B cell (primary cell): ENCODE results near the gene CCDC88C. TPM values are rescaled to one million over a fixed set of nuclear protein-coding genes. Genes with fewer than 3 reads are reported as not detected.
A peak's percentile ranks its signal among the peaks of the same experiment; 100 is the strongest.

Source experiments
- ATAC-seq: fragments of 200-7000 bp; cut with Tn5 transposase; one replicate; pipeline ENCODE4 v1.10.0; 2021; ENCODE audit warnings: low read depth, mild to moderate bottlenecking, moderate number of reproducible peaks, moderate library complexity
- CTCF ChIA-PET: fragments of 350-600 bp; sonication (Branson Sonifier 250); formaldehyde crosslinking; loops from one replicate; lab custom pipeline; 2021; ENCODE audit warnings: antibody characterized with exemption, inconsistent platforms; lab: Charles Lee
- POLR2A ChIA-PET: fragments of 350-600 bp; sonication (Branson Sonifier 250); formaldehyde crosslinking; loops from one replicate; lab custom pipeline; 2021; ENCODE audit warnings: antibody characterized with exemption; lab: Charles Lee
- DNase-seq: peaks from one replicate; pipeline ENCODE4 v3.0.0; 2013
- H2AFZ ChIP-seq: 2 replicates; pipeline ENCODE4 v1.6.1; 2012; ENCODE audit warnings: mild to moderate bottlenecking, low read depth, low read length; ENCODE audit not compliant: insufficient read depth, poor library complexity, severe bottlenecking
- H3K27ac ChIP-seq, 2 donors: 1 replicate in 1 of 2; 2 replicates in 1 of 2; pipeline ENCODE4 v1.5.1; 2012 to 2013; ENCODE audit warnings: low read length in 2 of 2, mild to moderate bottlenecking in 2 of 2, moderate library complexity in 1 of 2
- H3K27me3 ChIP-seq, 4 experiments: fragments of 200-600 bp in 1 of 4; sonication (generic) in 1 of 4; replicated peaks in 1 of 4; 1 replicate in 2 of 4; 2 replicates in 2 of 4; pipeline versions ENCODE4 v1.6.1 to v1.7.0; 2013 to 2016; ENCODE audit warnings: low read length in 3 of 4, mild to moderate bottlenecking in 2 of 4, mixed read lengths in 1 of 4, moderate library complexity in 1 of 4; ENCODE audit not compliant: insufficient read depth in 4 of 4, control insufficient read depth in 3 of 4; ENCODE audit errors: control extremely low read depth in 1 of 4
- H3K36me3 ChIP-seq, 2 experiments: replicated peaks in 1 of 2; 1 replicate in 1 of 2; 2 replicates in 1 of 2; pipeline versions ENCODE4 v1.6.1 to v1.7.1; 2013; ENCODE audit warnings: low read length in 1 of 2; ENCODE audit not compliant: insufficient read depth in 2 of 2, control insufficient read depth in 1 of 2; ENCODE audit errors: control extremely low read depth in 1 of 2, extremely low read depth in 1 of 2
- H3K4me1 ChIP-seq, 2 donors: fragments of 200-600 bp in 1 of 2; sonication (generic) in 1 of 2; 1 replicate in 1 of 2; 2 replicates in 1 of 2; pipeline versions ENCODE4 v1.5.1 to v1.6.1; 2013 to 2017; ENCODE audit warnings: low read length in 2 of 2; ENCODE audit not compliant: control insufficient read depth in 2 of 2, insufficient read depth in 2 of 2
- H3K4me2 ChIP-seq: replicated peaks from 2 replicates; pipeline ENCODE3; 2012; ENCODE audit warnings: mild to moderate bottlenecking, low read depth, low read length; ENCODE audit not compliant: poor library complexity, severe bottlenecking
- H3K4me3 ChIP-seq, 5 experiments: fragments of 200-600 bp in 1 of 5; sonication (generic) in 1 of 5; 1 replicate in 3 of 5; 2 replicates in 2 of 5; pipeline versions ENCODE4 v1.5.1 to v1.7.0; 2011 to 2016; ENCODE audit warnings: low read length in 4 of 5, mild to moderate bottlenecking in 4 of 5, low read depth in 2 of 5, control low read depth in 1 of 5, moderate library complexity in 1 of 5; ENCODE audit not compliant: insufficient read depth in 1 of 5; ENCODE audit errors: control extremely low read depth in 1 of 5, extremely low read depth in 1 of 5
- H3K79me2 ChIP-seq: fragments of 200-600 bp; sonication (generic); one replicate; pipeline ENCODE4 v1.6.0; 2016; ENCODE audit warnings: low read length; ENCODE audit not compliant: control insufficient read depth, insufficient read depth
- H3K9ac ChIP-seq: fragments of 200-600 bp; sonication (generic); 2 replicates; pipeline ENCODE4 v1.6.1; 2017; ENCODE audit warnings: mild to moderate bottlenecking, low read length, moderate library complexity
- H3K9me3 ChIP-seq, 3 donors: one replicate each; pipeline versions ENCODE4 v1.6.1 to v1.7.1; 2013; ENCODE audit warnings: low read length in 2 of 3; ENCODE audit not compliant: control insufficient read depth in 2 of 3, insufficient read depth in 1 of 3; ENCODE audit errors: control extremely low read depth in 1 of 3
- H4K20me1 ChIP-seq: 2 replicates; pipeline ENCODE4 v1.6.0; 2012; ENCODE audit warnings: mild to moderate bottlenecking, low read length; ENCODE audit not compliant: insufficient read depth, control insufficient read depth, poor library complexity, severe bottlenecking
- H3K27ac Mint-ChIP-seq: one replicate; pipeline ENCODE4 v1.8.0; 2021; ENCODE audit warnings: mixed read lengths
- H3K27me3 Mint-ChIP-seq: one replicate; pipeline ENCODE4 v1.8.0; 2021; ENCODE audit warnings: mixed read lengths
- H3K4me1 Mint-ChIP-seq: one replicate; pipeline ENCODE4 v1.8.0; 2021; ENCODE audit warnings: mixed read lengths
- H3K4me3 Mint-ChIP-seq: one replicate; pipeline ENCODE4 v1.8.0; 2021; ENCODE audit warnings: mixed read lengths
- H3K9me3 Mint-ChIP-seq: one replicate; pipeline ENCODE4 v1.8.0; 2022; ENCODE audit warnings: mixed read lengths; ENCODE audit not compliant: insufficient read depth
- EZH2 ChIP-seq: IDR thresholded peaks from 2 replicates; pipeline ENCODE4 v1.6.1; 2012; ENCODE audit warnings: borderline replicate concordance, low read depth, mild to moderate bottlenecking, moderate library complexity, low read length; ENCODE audit not compliant: insufficient read depth, poor library complexity, severe bottlenecking
- WGBS: methylation state at CpG from one replicate; pipeline ENCODE4 v1.1.5; 2013; ENCODE audit warnings: missing lambda C conversion rate; ENCODE audit not compliant: insufficient coverage; 5-methylcytosine and 5-hydroxymethylcytosine counted together
- intact Hi-C: fragments of 100-400 bp; cut with micrococcal nuclease; formaldehyde crosslinking; loops from one replicate; pipeline ENCODE4 v1.10.0; 2022
- polyA plus RNA-seq: library from polyadenylated mRNA; depleted of rRNA; stranded (reverse); fragments of >200 nt; gene quantifications from 2 replicates; pipeline ENCODE4 v1.2.3, GENCODE V29; 2012
- total RNA-seq, 2 donors: library from RNA; stranded (reverse); fragments of 120-200 nt in 1 of 2; gene quantifications; 1 replicate in 1 of 2; 2 replicates in 1 of 2; pipeline versions ENCODE4 v1.2.3 to v1.2.4, GENCODE V29; 2013 to 2022
- TF ChIP-seq, protein P1 (sequence below): fragments of 200-600 bp; IDR thresholded peaks from one replicate; pipeline ENCODE4 v1.8.0; 2022; ENCODE audit warnings: antibody characterized with exemption, mild to moderate bottlenecking

The CCDC88C gene
- total and polyA plus RNA-seq, 2 donors (not counting 1 experiment from before 2014, with no cell fraction given), result 98.7 to 181 TPM

DNA sequence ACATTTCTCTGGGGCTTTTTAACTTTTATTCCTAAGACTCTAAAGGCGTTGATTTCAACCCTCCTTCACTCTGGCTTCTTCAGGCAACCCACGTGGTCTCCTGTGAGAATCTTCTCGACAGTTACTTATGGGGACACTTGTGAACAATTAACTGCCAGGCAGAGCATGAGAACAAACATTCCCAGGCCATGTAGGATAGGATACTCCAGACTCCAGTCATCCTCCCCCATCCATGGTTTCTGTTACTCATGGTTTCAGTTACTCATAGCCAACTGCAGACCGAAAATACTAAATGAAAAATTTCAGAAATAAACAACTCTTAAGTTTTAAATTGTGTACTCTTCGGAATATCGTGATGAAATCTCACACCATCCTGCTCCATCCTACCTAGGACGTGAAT lies 192.6 kb downstream of the CCDC88C start:
- no peak overlapping the region for H3K27ac ChIP-seq
- peaks cover 41% of the 10 kb centered on the region in 2 donors for H3K4me1 ChIP-seq
- 96% methylated on average over 6 of the region's 7 CpGs for WGBS
- H3K9me3 ChIP-seq, result no peaks in the 10 kb centered on the region
- no peaks in the 10 kb centered on the region for H3K27me3 ChIP-seq
- intact Hi-C loops, result loop anchor here (5.0 kb wide), 1 partner anchor 37 kb away; no protein-coding TSS in a partner anchor
- no peaks in the 10 kb centered on the region for H4K20me1 ChIP-seq
- H3K79me2 ChIP-seq, result no peaks in the 10 kb centered on the region
- ChIA-PET CTCF (no interaction called here), POLR2A (no interaction called here)
- H3K36me3 ChIP-seq, result peaks cover 0 to 21% of the 10 kb centered on the region in 2 experiments
- H3K4me1 Mint-ChIP-seq, result peaks cover 41% of the 10 kb centered on the region
- H3K4me3 ChIP-seq, result no peak overlapping the region
- H2AFZ ChIP-seq, result no peak overlapping the region
- H3K9me3 Mint-ChIP-seq, result no peaks in the 10 kb centered on the region
- no peak for TF ChIP-seq EZH2
- TF ChIP-seq, protein P1, sequence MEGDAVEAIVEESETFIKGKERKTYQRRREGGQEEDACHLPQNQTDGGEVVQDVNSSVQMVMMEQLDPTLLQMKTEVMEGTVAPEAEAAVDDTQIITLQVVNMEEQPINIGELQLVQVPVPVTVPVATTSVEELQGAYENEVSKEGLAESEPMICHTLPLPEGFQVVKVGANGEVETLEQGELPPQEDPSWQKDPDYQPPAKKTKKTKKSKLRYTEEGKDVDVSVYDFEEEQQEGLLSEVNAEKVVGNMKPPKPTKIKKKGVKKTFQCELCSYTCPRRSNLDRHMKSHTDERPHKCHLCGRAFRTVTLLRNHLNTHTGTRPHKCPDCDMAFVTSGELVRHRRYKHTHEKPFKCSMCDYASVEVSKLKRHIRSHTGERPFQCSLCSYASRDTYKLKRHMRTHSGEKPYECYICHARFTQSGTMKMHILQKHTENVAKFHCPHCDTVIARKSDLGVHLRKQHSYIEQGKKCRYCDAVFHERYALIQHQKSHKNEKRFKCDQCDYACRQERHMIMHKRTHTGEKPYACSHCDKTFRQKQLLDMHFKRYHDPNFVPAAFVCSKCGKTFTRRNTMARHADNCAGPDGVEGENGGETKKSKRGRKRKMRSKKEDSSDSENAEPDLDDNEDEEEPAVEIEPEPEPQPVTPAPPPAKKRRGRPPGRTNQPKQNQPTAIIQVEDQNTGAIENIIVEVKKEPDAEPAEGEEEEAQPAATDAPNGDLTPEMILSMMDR, result no peak
- ATAC-seq (no peak), DNase-seq (no peak)
- H3K27me3 Mint-ChIP-seq, result no peaks in the 10 kb centered on the region
- no peak overlapping the region for H3K4me2 ChIP-seq
- H3K4me3 Mint-ChIP-seq, result no peak overlapping the region
- H3K9ac ChIP-seq, result no peak overlapping the region
- no peak overlapping the region for H3K27ac Mint-ChIP-seq

DNA sequence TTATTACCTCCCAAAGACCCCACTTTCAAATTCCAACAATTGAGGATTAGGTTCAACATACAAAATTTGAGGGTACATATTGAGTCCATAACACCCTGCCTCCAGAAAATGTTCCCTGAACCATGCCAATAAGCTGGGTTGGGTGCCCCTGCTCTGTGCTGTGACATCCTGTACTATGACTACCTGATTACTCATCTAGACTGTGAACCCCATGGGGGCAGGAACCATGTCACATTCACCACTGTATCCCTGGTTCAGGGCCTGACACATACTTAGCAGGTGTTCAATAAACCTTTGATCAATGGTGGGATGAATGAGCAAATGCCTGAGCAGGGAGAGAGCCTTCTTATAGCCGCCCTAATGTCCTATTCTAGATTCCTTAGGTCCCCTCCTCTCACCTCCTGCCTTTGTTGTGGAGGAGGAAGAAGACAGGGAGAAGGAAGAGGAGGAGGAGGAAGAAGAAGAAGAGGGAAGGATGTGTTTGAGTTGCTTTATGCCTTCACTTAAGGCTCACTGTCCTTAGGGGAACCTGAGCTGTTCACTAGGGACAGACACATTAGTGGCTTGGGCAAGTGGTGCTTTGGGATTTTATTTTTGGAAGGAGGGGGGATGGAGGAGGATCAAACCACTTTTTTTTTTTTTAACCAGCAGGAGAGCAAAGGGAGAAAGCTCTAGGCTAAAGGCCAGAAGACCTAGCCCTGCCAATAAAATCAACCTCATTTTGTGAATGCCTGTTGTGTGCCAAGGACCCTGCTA lies 194.4 kb downstream of the CCDC88C start:
- DNase-seq, result no peak
- Histone ChIP-seq H2AFZ (no peak overlapping the region), H3K79me2 (no peaks in the 10 kb centered on the region), H3K27ac (no peak overlapping the region), H3K4me3 (no peak overlapping the region), H3K4me2 (no peak overlapping the region), H3K27me3 (no peaks in the 10 kb centered on the region), H3K4me1 (peaks cover 22% of the 10 kb centered on the region in 2 donors), H3K36me3 (peaks cover 0 to 29% of the 10 kb centered on the region in 2 experiments), H3K9ac (no peak overlapping the region), H3K9me3 (no peaks in the 10 kb centered on the region), H4K20me1 (no peaks in the 10 kb centered on the region)
- H3K27ac Mint-ChIP-seq, result peak overlapping the region; percentile 27
- H3K27me3 Mint-ChIP-seq, result no peaks in the 10 kb centered on the region
- ChIA-PET CTCF (interaction anchor here (1.2 kb wide), 1 partner anchor 10 kb away, joined by 3 read pairs; no protein-coding TSS in a partner anchor), POLR2A (no interaction called here)
- no peak overlapping the region for H3K4me3 Mint-ChIP-seq
- H3K4me1 Mint-ChIP-seq, result peaks cover 22% of the 10 kb centered on the region
- no peak for ATAC-seq
- intact Hi-C loops, result no loop called here
- TF ChIP-seq, protein P1, result no peak
- TF ChIP-seq EZH2, result no peak
- no CpG with 5 or more reads among the region's 1 CpG for WGBS
- H3K9me3 Mint-ChIP-seq, result no peaks in the 10 kb centered on the region
